Epidermal melanocyte (primary cell): ENCODE measurements around the gene CCR5.
"Not testable (repeated sequence)": the region's sequence is repeated elsewhere in the genome, so short reads cannot be mapped to it uniquely, and the experiment has no call there.

Experiments
- DNase-seq: peaks from one replicate; pipeline ENCODE4 v3.0.0; 2011; ENCODE audit warnings: low spot score; ENCODE audit not compliant: insufficient read length

Gene CCR5

GRCh38 chr3:46370839-46371518, at the start of gene CCR5:
Gene CCR5, plus strand, starts transcription at chr3:46370946. Its CDS starts 1,957 bp downstream, at chr3:46372903.
- no peak for DNase-seq

- no peak for DNase-seq
These were observed 49.2 kb upstream of the CCR5 start for GRCh38 chr3:46321461-46322104.

- DNase-seq: no peak
These were observed 46.7 kb upstream of the CCR5 start for GRCh38 chr3:46324036-46324435.

GRCh38 chr3:46325645-46326300, 45.0 kb upstream of the CCR5 start:
- DNase-seq: no peak

- not testable (repeated sequence) for DNase-seq
These were observed 40.1 kb upstream of the CCR5 start for GRCh38 chr3:46330676-46331075.

- no peak for DNase-seq
These were observed 35.8 kb upstream of the CCR5 start for GRCh38 chr3:46334741-46335478.

GRCh38 chr3:46335541-46335940, 35.2 kb upstream of the CCR5 start:
- no peak for DNase-seq

GRCh38 chr3:46337911-46338310, 32.8 kb upstream of the CCR5 start:
- no peak for DNase-seq

GRCh38 chr3:46338840-46339239, 31.9 kb upstream of the CCR5 start:
- DNase-seq: no peak

GRCh38 chr3:46344476-46344875, 26.3 kb upstream of the CCR5 start:
- no peak for DNase-seq

- no peak for DNase-seq
These were observed 21.8 kb upstream of the CCR5 start for GRCh38 chr3:46348823-46349482.

GRCh38 chr3:46349484-46350261, 21.1 kb upstream of the CCR5 start:
- no peak for DNase-seq

GRCh38 chr3:46350262-46350565, 20.5 kb upstream of the CCR5 start:
- no peak for DNase-seq

- DNase-seq: no peak
These were observed 19.1 kb upstream of the CCR5 start for GRCh38 chr3:46351646-46352045.

GRCh38 chr3:46353090-46353489, 17.7 kb upstream of the CCR5 start:
- no peak for DNase-seq

GRCh38 chr3:46353647-46354410, 16.9 kb upstream of the CCR5 start, which contains the start of gene CCR2:
Gene CCR2, plus strand, starts transcription at chr3:46354111. Its CDS starts 3,417 bp downstream, at chr3:46357528.
- DNase-seq: no peak

GRCh38 chr3:46354478-46354877, 16.3 kb upstream of the CCR5 start:
- no peak for DNase-seq

- DNase-seq: no peak
These were observed 15.8 kb upstream of the CCR5 start for GRCh38 chr3:46354984-46355383.

- DNase-seq: no peak
These were observed 14.5 kb upstream of the CCR5 start for GRCh38 chr3:46356276-46356675.

- no peak for DNase-seq
These were observed 13.8 kb upstream of the CCR5 start for GRCh38 chr3:46356909-46357308.
